SK-N-MC (cell line): Measurements from ENCODE around the gene SPOCD1.

Experiments
- EZH2 ChIP-seq: fragments of 200-600 bp; sonication (generic); IDR thresholded peaks from one replicate; pipeline ENCODE4 v1.6.1; 2017; ENCODE audit warnings: antibody characterized with exemption
- FOXP2 ChIP-seq: optimal IDR thresholded peaks from 2 replicates; pipeline ENCODE3; 2011; ENCODE audit warnings: mild to moderate bottlenecking, moderate library complexity; ENCODE audit not compliant: insufficient read depth; ENCODE audit errors: extremely low read length, control extremely low read depth
- POLR2AphosphoS5 ChIP-seq: IDR thresholded peaks from 2 replicates; pipeline ENCODE4 v1.6.1; 2012; ENCODE audit warnings: mild to moderate bottlenecking, low read depth, low read length, borderline replicate concordance

DNA sequence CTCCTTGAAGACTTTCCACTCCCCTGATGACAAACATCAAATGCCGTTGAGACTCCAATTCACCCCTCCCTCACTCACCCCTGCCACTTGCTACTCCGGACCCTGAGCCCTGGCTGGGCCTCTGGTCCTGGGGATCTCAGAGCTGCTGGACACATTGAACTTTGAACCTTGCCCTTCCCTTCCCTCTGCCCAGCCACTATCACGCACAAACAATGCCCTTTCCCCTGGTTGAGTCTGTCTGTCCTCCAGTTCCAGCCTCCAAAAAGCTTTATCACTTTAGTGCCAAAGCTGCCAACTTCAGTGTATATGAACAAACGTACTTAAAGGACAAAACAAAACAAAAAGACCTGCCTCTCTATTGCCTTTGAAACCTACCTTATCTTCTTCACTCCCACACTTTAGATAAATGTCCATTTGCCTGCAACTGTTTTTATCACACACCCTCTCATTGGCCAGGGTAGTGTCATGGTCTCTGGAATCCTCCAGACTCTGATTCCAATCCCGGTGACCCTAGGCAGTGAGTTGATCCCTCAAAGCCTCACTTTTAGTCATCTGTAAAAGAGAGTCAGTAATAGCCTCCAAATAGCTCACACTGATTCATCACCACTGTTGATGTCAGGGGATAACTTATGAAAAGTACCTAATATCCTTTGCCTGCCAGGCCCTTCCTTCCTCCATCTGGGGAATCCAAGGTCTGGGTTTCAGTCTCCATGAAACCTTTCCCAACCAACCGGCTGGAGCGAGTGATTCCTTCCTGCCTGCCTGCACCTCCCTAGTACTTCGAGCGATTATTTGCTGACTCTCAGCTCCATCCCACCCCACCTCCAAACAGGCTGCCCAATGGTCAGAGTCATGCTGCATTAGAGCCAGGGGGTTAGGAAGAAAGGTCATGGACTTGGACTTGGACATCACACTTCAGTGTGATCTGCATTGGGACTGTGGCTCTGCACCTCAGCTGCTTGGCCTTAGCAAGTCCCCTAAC lies 15.9 kb upstream of the SPOCD1 start:
- no peak for TF ChIP-seq POLR2AphosphoS5
- no peak for TF ChIP-seq EZH2
- TF ChIP-seq FOXP2: no peak
